KOPT-K1 (cell line): Measurements from ENCODE around the gene KIF3A.
A peak's percentile ranks its signal among the peaks of the same experiment; 100 is the strongest.

Experiments
- H3K27ac ChIP-seq: fragments of 200-600 bp; sonication (generic); 2 replicates; pipeline ENCODE4 v1.5.1; 2016; ENCODE audit warnings: antibody characterized with exemption, mild to moderate bottlenecking, low read depth, low read length; ENCODE audit not compliant: poor library complexity, severe bottlenecking
- H3K36me3 ChIP-seq: fragments of 200-600 bp; sonication (generic); 2 replicates; pipeline ENCODE4 v1.5.1; 2017; ENCODE audit warnings: antibody characterized with exemption, mild to moderate bottlenecking, low read length, moderate library complexity; ENCODE audit not compliant: insufficient read depth
- H3K9me3 ChIP-seq: fragments of 200-600 bp; sonication (generic); 2 replicates; pipeline ENCODE4 v1.5.1; 2017; ENCODE audit warnings: antibody characterized with exemption, low read length, mild to moderate bottlenecking; ENCODE audit not compliant: insufficient read depth, poor library complexity, severe bottlenecking

Gene KIF3A

GRCh38 chr5:132774896-132775295 lies 37.5 kb upstream of the KIF3A start:
- H3K9me3 ChIP-seq, result no peaks in the 10 kb centered on the region
- no peaks in the 10 kb centered on the region for H3K36me3 ChIP-seq
- peak overlapping the region; percentile 41 for H3K27ac ChIP-seq

GRCh38 chr5:132774406-132774805 lies 37.1 kb upstream of the KIF3A start:
- H3K27ac ChIP-seq, result peak overlapping the region; percentile 41
- no peaks in the 10 kb centered on the region for H3K36me3 ChIP-seq
- H3K9me3 ChIP-seq, result no peaks in the 10 kb centered on the region

- H3K27ac ChIP-seq, result peak overlapping the region; percentile 41
- H3K36me3 ChIP-seq, result no peaks in the 10 kb centered on the region
- no peaks in the 10 kb centered on the region for H3K9me3 ChIP-seq
These were observed 36.4 kb upstream of the KIF3A start for GRCh38 chr5:132773601-132774355.

- Histone ChIP-seq H3K27ac (no peak overlapping the region), H3K36me3 (no peaks in the 10 kb centered on the region), H3K9me3 (no peaks in the 10 kb centered on the region)
These were observed 35.8 kb upstream of the KIF3A start for GRCh38 chr5:132773114-132773513.

- Histone ChIP-seq H3K27ac (no peak overlapping the region), H3K9me3 (no peaks in the 10 kb centered on the region), H3K36me3 (no peaks in the 10 kb centered on the region)
These were observed 35.1 kb upstream of the KIF3A start for GRCh38 chr5:132772291-132773070.

GRCh38 chr5:132771503-132771998 lies 34.2 kb upstream of the KIF3A start:
- H3K36me3 ChIP-seq, result no peaks in the 10 kb centered on the region
- H3K27ac ChIP-seq, result no peak overlapping the region
- no peaks in the 10 kb centered on the region for H3K9me3 ChIP-seq

GRCh38 chr5:132770476-132771159 lies 33.3 kb upstream of the KIF3A start:
- Histone ChIP-seq H3K36me3 (no peaks in the 10 kb centered on the region), H3K9me3 (no peaks in the 10 kb centered on the region), H3K27ac (no peak overlapping the region)

GRCh38 chr5:132768485-132768868 lies 31.1 kb upstream of the KIF3A start:
- Histone ChIP-seq H3K9me3 (no peaks in the 10 kb centered on the region), H3K27ac (no peak overlapping the region), H3K36me3 (peaks cover 19% of the 10 kb centered on the region; the same call in 1 of the 2 replicates)

- peaks cover 32% of the 10 kb centered on the region for H3K36me3 ChIP-seq
- no peak overlapping the region for H3K27ac ChIP-seq
- H3K9me3 ChIP-seq, result no peaks in the 10 kb centered on the region
These were observed 29.8 kb upstream of the KIF3A start for GRCh38 chr5:132767150-132767549.

- Histone ChIP-seq H3K27ac (no peak overlapping the region), H3K36me3 (peaks cover 37% of the 10 kb centered on the region), H3K9me3 (no peaks in the 10 kb centered on the region)
These were observed 29.4 kb upstream of the KIF3A start for GRCh38 chr5:132766806-132767055.

GRCh38 chr5:132766020-132766805 lies 28.9 kb upstream of the KIF3A start:
- Histone ChIP-seq H3K27ac (no peak overlapping the region), H3K36me3 (peaks cover 42% of the 10 kb centered on the region)

GRCh38 chr5:132765311-132766019 lies 28.1 kb upstream of the KIF3A start:
- Histone ChIP-seq H3K9me3 (no peaks in the 10 kb centered on the region), H3K27ac (no peak overlapping the region), H3K36me3 (peaks cover 49% of the 10 kb centered on the region)

More at GRCh38 chr5:132766020-132766805, 28.9 kb upstream of the KIF3A start:
- H3K9me3 ChIP-seq, result no peaks in the 10 kb centered on the region

GRCh38 chr5:132764671-132765238 lies 27.4 kb upstream of the KIF3A start:
- Histone ChIP-seq H3K36me3 (peaks cover 56% of the 10 kb centered on the region), H3K9me3 (no peaks in the 10 kb centered on the region), H3K27ac (no peak overlapping the region)

- Histone ChIP-seq H3K36me3 (peaks cover 63% of the 10 kb centered on the region), H3K27ac (no peak overlapping the region), H3K9me3 (no peaks in the 10 kb centered on the region)
These were observed 26.7 kb upstream of the KIF3A start for GRCh38 chr5:132764051-132764450.
